ENCODE data around the gene TRRAP. TPM values are rescaled to one million over a fixed set of nuclear protein-coding genes. Genes with fewer than 3 reads are reported as not detected.
"Not testable (repeated sequence)": the region's sequence is repeated elsewhere in the genome, so short reads cannot be mapped to it uniquely, and the experiment has no call there.

TRRAP gene
- total and polyA plus RNA-seq, 5 donors from 2014 or later = 2.9 to 66.5 (median 3.8) TPM

GRCh38 chr7:98840096-98840495 is 38.2 kb upstream of the TRRAP start:
- H3K4me3 Mint-ChIP-seq = no peak overlapping the region
- Histone ChIP-seq H3K27me3 (ENCODE audit: control insufficient read depth, insufficient read depth, low read length) (no peaks in the 10 kb centered on the region), H3K27ac (ENCODE audit: insufficient read depth, low read length, poor library complexity, severe bottlenecking) (no peak overlapping the region), H3K4me3 (ENCODE audit: low read depth, low read length) (no peak overlapping the region), H3K9me3 (ENCODE audit: control insufficient read depth in 2 of 2, low read length in 2 of 2) (no peaks in the 10 kb centered on the region), H3K4me1 (ENCODE audit: control insufficient read depth, insufficient read depth, low read length, poor library complexity, severe bottlenecking) (no peaks in the 10 kb centered on the region), H3K36me3 (ENCODE audit: control insufficient read depth, insufficient read depth, low read length) (no peaks in the 10 kb centered on the region)
- DNase-seq = no peak
- no peak overlapping the region for H3K27ac Mint-ChIP-seq
- H3K9me3 Mint-ChIP-seq = no peaks in the 10 kb centered on the region
- H3K36me3 Mint-ChIP-seq = no peaks in the 10 kb centered on the region
- peaks cover 0 to 2% (median 0%) of the 10 kb centered on the region in 4 donors for H3K4me1 Mint-ChIP-seq
- no peak for ATAC-seq (ENCODE audit: low read depth in 2 of 2)
- H3K27me3 Mint-ChIP-seq = peaks cover 5% of the 10 kb centered on the region

DNA sequence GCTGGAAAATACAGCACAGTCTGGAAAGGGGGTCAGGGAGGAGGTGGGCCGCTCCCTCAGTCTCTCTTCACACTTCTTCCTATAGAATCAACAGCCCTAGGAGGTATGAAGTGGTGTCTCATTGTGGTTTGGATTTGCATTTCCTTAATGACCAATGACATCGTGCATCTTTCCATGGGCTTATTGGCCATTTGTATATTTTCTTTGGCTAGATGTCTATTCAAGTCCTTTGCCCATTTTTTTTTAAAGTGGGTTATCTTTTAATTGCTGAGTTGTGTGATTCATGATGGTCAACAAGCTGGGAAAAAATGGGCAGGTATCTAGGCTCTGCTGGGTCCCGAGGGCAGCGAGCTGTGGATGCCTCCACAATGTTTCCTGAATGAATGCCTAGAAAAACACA is 37.6 kb upstream of the TRRAP start:
- DNase-seq (no peak), ATAC-seq (ENCODE audit: low read depth in 2 of 2) (no peak)
- H3K4me1 ChIP-seq (ENCODE audit: control insufficient read depth, insufficient read depth, low read length, poor library complexity, severe bottlenecking) = no peaks in the 10 kb centered on the region
- Mint-ChIP-seq H3K27ac (no peak overlapping the region), H3K36me3 (no peaks in the 10 kb centered on the region), H3K4me1 (peaks cover 0 to 2% (median 0%) of the 10 kb centered on the region in 4 donors), H3K27me3 (peaks cover 5% of the 10 kb centered on the region), H3K9me3 (no peaks in the 10 kb centered on the region), H3K4me3 (no peak overlapping the region)
- H3K36me3 ChIP-seq (ENCODE audit: control insufficient read depth, insufficient read depth, low read length) = no peaks in the 10 kb centered on the region
- H3K27me3 ChIP-seq (ENCODE audit: control insufficient read depth, insufficient read depth, low read length) = no peaks in the 10 kb centered on the region
- H3K27ac ChIP-seq (ENCODE audit: insufficient read depth, low read length, poor library complexity, severe bottlenecking) = no peak overlapping the region
- no peak overlapping the region for H3K4me3 ChIP-seq (ENCODE audit: low read depth, low read length)
- no peaks in the 10 kb centered on the region for H3K9me3 ChIP-seq (ENCODE audit: control insufficient read depth in 2 of 2, low read length in 2 of 2)

GRCh38 chr7:98841179-98841997 is 36.9 kb upstream of the TRRAP start:
- H3K27me3 ChIP-seq (ENCODE audit: control insufficient read depth, insufficient read depth, low read length) = no peaks in the 10 kb centered on the region
- Mint-ChIP-seq H3K36me3 (no peaks in the 10 kb centered on the region), H3K27me3 (peaks cover 5% of the 10 kb centered on the region), H3K4me3 (no peak overlapping the region), H3K27ac (no peak overlapping the region), H3K9me3 (no peaks in the 10 kb centered on the region), H3K4me1 (peaks cover 0 to 2% (median 0%) of the 10 kb centered on the region in 4 donors)
- DNase-seq = peak; percentile 46 to 55 (median 48)
- H3K4me1 ChIP-seq (ENCODE audit: control insufficient read depth, insufficient read depth, low read length, poor library complexity, severe bottlenecking) = no peaks in the 10 kb centered on the region
- H3K4me3 ChIP-seq (ENCODE audit: low read depth, low read length) = no peak overlapping the region
- H3K9me3 ChIP-seq (ENCODE audit: control insufficient read depth in 2 of 2, low read length in 2 of 2) = no peaks in the 10 kb centered on the region
- no peaks in the 10 kb centered on the region for H3K36me3 ChIP-seq (ENCODE audit: control insufficient read depth, insufficient read depth, low read length)
- H3K27ac ChIP-seq (ENCODE audit: insufficient read depth, low read length, poor library complexity, severe bottlenecking) = no peak overlapping the region
- peak; percentile 40 to 68 for ATAC-seq (ENCODE audit: low read depth in 2 of 2)

- not testable (repeated sequence) for H3K9me3 Mint-ChIP-seq; H3K4me3 ChIP-seq (ENCODE audit: low read depth, low read length); H3K9me3 ChIP-seq (ENCODE audit: control insufficient read depth in 2 of 2, low read length in 2 of 2); H3K27me3 ChIP-seq (ENCODE audit: control insufficient read depth, insufficient read depth, low read length); H3K4me1 Mint-ChIP-seq; ATAC-seq (ENCODE audit: low read depth in 2 of 2); H3K4me1 ChIP-seq (ENCODE audit: control insufficient read depth, insufficient read depth, low read length, poor library complexity, severe bottlenecking); DNase-seq; H3K27ac ChIP-seq (ENCODE audit: insufficient read depth, low read length, poor library complexity, severe bottlenecking); H3K36me3 Mint-ChIP-seq; H3K4me3 Mint-ChIP-seq; H3K36me3 ChIP-seq (ENCODE audit: control insufficient read depth, insufficient read depth, low read length); H3K27ac Mint-ChIP-seq; H3K27me3 Mint-ChIP-seq
Observed at GRCh38 chr7:98842552-98842951, 35.8 kb upstream of the TRRAP start.

GRCh38 chr7:98848918-98849317 is 29.4 kb upstream of the TRRAP start:
- Mint-ChIP-seq H3K4me1 (no peaks in the 10 kb centered on the region), H3K9me3 (peaks cover 0 to 7% (median 0%) of the 10 kb centered on the region in 7 donors), H3K27ac (no peak overlapping the region), H3K36me3 (no peaks in the 10 kb centered on the region), H3K4me3 (no peak overlapping the region), H3K27me3 (peaks cover 4% of the 10 kb centered on the region)
- no peak for DNase-seq
- Histone ChIP-seq H3K4me3 (ENCODE audit: low read depth, low read length) (no peak overlapping the region), H3K36me3 (ENCODE audit: control insufficient read depth, insufficient read depth, low read length) (no peaks in the 10 kb centered on the region), H3K4me1 (ENCODE audit: control insufficient read depth, insufficient read depth, low read length, poor library complexity, severe bottlenecking) (no peaks in the 10 kb centered on the region), H3K27me3 (ENCODE audit: control insufficient read depth, insufficient read depth, low read length) (no peaks in the 10 kb centered on the region), H3K9me3 (ENCODE audit: control insufficient read depth in 2 of 2, low read length in 2 of 2) (peaks cover 2 to 6% of the 10 kb centered on the region in 2 experiments), H3K27ac (ENCODE audit: insufficient read depth, low read length, poor library complexity, severe bottlenecking) (no peak overlapping the region)
- ATAC-seq (ENCODE audit: low read depth in 2 of 2) = no peak

GRCh38 chr7:98852826-98853225 is 25.5 kb upstream of the TRRAP start:
- no peak for ATAC-seq (ENCODE audit: low read depth in 2 of 2)
- Histone ChIP-seq H3K4me1 (ENCODE audit: control insufficient read depth, insufficient read depth, low read length, poor library complexity, severe bottlenecking) (no peaks in the 10 kb centered on the region), H3K27ac (ENCODE audit: insufficient read depth, low read length, poor library complexity, severe bottlenecking) (no peak overlapping the region), H3K9me3 (ENCODE audit: control insufficient read depth in 2 of 2, low read length in 2 of 2) (peaks cover 2 to 6% of the 10 kb centered on the region in 2 experiments), H3K4me3 (ENCODE audit: low read depth, low read length) (no peak overlapping the region), H3K27me3 (ENCODE audit: control insufficient read depth, insufficient read depth, low read length) (no peaks in the 10 kb centered on the region), H3K36me3 (ENCODE audit: control insufficient read depth, insufficient read depth, low read length) (no peaks in the 10 kb centered on the region)
- H3K4me3 Mint-ChIP-seq = no peak overlapping the region
- peaks cover 0 to 7% (median 0%) of the 10 kb centered on the region in 7 donors for H3K9me3 Mint-ChIP-seq
- H3K4me1 Mint-ChIP-seq = no peaks in the 10 kb centered on the region
- H3K27ac Mint-ChIP-seq = no peak overlapping the region
- no peak for DNase-seq
- peaks cover 9% of the 10 kb centered on the region for H3K27me3 Mint-ChIP-seq
- H3K36me3 Mint-ChIP-seq = no peaks in the 10 kb centered on the region

DNA sequence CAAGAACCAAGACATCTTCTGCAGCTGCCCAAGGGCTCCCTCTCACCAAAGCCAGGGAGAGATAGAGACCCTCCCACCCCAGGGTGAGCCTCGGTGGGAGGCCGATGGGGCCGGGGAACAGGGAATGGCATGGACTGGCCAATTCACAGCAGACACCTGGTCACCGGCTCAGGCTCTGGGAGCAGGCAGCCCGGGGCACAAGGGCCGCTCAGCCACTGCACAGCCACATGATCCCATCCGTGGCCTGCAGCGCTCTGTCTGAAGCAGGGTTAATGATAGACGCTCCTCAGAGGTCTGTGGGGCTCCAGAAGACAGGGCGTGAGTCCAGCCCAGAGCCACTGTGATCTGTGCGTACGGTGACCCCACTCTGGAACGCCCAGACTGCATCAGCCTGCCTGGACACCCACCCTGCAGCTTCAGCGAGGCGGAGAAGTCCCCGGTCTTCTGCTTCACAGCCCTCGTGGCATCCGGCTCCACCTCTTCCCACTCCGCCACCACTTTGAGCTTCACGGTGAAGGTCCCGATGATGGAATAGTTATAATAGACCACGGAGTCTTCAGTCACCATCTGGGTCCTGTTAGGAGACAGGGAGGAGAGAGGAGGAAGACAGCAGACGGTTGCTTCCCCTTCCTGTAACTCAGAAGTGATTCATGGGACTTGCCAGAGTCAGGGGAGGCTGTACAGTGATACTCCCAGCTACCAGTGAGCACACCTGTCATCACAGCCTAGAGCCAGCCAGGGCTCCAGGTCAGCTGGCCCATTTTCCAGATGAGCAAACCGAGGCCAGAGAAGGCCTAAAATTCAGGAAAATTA is 22.5 kb upstream of the TRRAP start:
- H3K27ac ChIP-seq (ENCODE audit: insufficient read depth, low read length, poor library complexity, severe bottlenecking) = no peak overlapping the region
- H3K4me3 ChIP-seq (ENCODE audit: low read depth, low read length) = no peak overlapping the region
- H3K27me3 ChIP-seq (ENCODE audit: control insufficient read depth, insufficient read depth, low read length) = no peaks in the 10 kb centered on the region
- H3K9me3 ChIP-seq (ENCODE audit: control insufficient read depth in 2 of 2, low read length in 2 of 2) = no peaks in the 10 kb centered on the region
- no peak overlapping the region for H3K4me3 Mint-ChIP-seq
- no peaks in the 10 kb centered on the region for H3K4me1 Mint-ChIP-seq
- ATAC-seq (ENCODE audit: low read depth in 2 of 2) = no peak
- no peaks in the 10 kb centered on the region for H3K4me1 ChIP-seq (ENCODE audit: control insufficient read depth, insufficient read depth, low read length, poor library complexity, severe bottlenecking)
- DNase-seq = no peak
- peaks cover 22% of the 10 kb centered on the region for H3K27me3 Mint-ChIP-seq
- H3K36me3 Mint-ChIP-seq = no peaks in the 10 kb centered on the region
- H3K9me3 Mint-ChIP-seq = peaks cover 0 to 2% (median 0%) of the 10 kb centered on the region in 7 donors
- no peak overlapping the region for H3K27ac Mint-ChIP-seq
- H3K36me3 ChIP-seq (ENCODE audit: control insufficient read depth, insufficient read depth, low read length) = no peaks in the 10 kb centered on the region
